Motor neuron (in vitro differentiated cells): ENCODE measurements around the gene KIAA1958. TPM values are rescaled to one million over a fixed set of nuclear protein-coding genes. Genes with fewer than 3 reads are reported as not detected.

ENCODE experiments used
- ATAC-seq, 8 experiments: fragments of 200-7000 bp; cut with Tn5 transposase; replicated peaks in 6 of 8; 2 replicates each; pipeline ENCODE4 v1.8.0; 2021; ENCODE audit warnings: mild to moderate bottlenecking in 8 of 8, moderate library complexity in 8 of 8
- H3K27ac ChIP-seq, 2 donors: fragments of 250-450 bp; sonication (Bioruptor Pico); 2 replicates each; pipeline ENCODE4 v1.9.0; 2021; ENCODE audit warnings: antibody characterized with exemption in 2 of 2, mild to moderate bottlenecking in 2 of 2, moderate library complexity in 1 of 2
- H3K4me1 ChIP-seq, 2 donors: fragments of 250-450 bp; sonication (Bioruptor Pico); replicated peaks in 1 of 2; 2 replicates each; pipeline ENCODE4 v1.6.1; 2021; ENCODE audit warnings: antibody characterized with exemption in 2 of 2, mild to moderate bottlenecking in 2 of 2, moderate library complexity in 1 of 2
- H3K4me3 ChIP-seq, 5 donors: fragments of 250-450 bp; sonication (Bioruptor Pico); 2 replicates each; pipeline ENCODE4 v1.9.0; 2021; ENCODE audit warnings: antibody characterized with exemption in 5 of 5, mild to moderate bottlenecking in 5 of 5, moderate library complexity in 4 of 5
- WGBS, 10 experiments: fragments of 450-650 bp; shearing (Covaris generic); methylation state at CpG; one replicate each; pipeline ENCODE4 v1.0.0; 2022; 5-methylcytosine and 5-hydroxymethylcytosine counted together
- in situ Hi-C, 9 experiments: fragments of 400-800 bp; cut with MboI; loops; one replicate each; pipeline ENCODE4 v1.15.0; 2021; ENCODE audit warnings: low sequenced_read_pairs in 9 of 9, low pct_unique_long_range_greater_than_20kb in 2 of 9; ENCODE audit not compliant: unreplicated experiment in 9 of 9
- total RNA-seq, 8 experiments: library from RNA; unstranded; fragments of 300-600 nt; gene quantifications; 2 replicates each; pipeline versions ENCODE4 v1.2.3 to v1.2.4, GENCODE V29; 2022

The KIAA1958 gene
- total RNA-seq, 8 experiments from 2014 or later: 14.5 to 231 (median 29.0) TPM

DNA sequence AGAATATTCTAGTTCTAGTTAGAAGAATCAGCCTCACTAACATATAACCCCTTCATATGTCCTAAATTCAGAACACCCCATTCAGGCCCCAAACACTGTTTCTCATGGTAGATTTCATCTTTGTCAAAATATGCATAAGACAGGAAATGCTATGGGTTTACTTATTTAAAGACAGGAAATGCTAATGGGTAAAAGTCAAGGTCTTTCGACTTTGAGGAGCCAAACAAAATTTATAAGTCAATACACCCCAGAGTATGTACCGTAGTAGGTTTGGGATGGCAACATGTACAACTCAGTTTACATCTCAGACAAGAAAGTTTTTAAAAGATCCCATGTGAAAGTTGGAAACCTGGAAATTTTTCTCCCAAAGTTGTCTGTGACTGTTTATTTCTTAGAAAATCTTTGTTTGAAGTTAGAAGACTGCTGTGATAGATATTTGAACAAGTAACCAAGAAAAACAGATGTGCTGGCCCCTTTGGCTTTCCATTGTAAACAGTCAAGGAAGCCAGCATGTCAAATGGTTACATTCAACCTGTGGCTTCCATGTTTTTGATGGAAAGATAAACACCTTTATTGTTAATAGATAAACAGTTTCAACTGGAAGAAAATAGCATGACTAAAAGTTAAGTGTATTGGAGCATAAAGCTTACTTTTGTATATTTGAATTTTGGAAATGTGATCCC is 129.1 kb downstream of the KIAA1958 start:
- H3K27ac ChIP-seq: no peak overlapping the region
- ATAC-seq: no peak
- 75 to 100% (median 96%) methylated on average over 1 to 2 of the region's 2 CpGs for WGBS, 10 experiments
- in situ Hi-C loops: loop anchor here in 1 of 9 experiments (25.0 kb wide), 1 partner anchor 97 kb away; the partner anchor contains the start of gene INIP
- peaks cover 0 to 2% of the 10 kb centered on the region in 2 donors for H3K4me1 ChIP-seq
- H3K4me3 ChIP-seq: no peak overlapping the region

- peak in 1 of 8 experiments; percentile 23 for ATAC-seq
- no peak overlapping the region for H3K27ac ChIP-seq
- in situ Hi-C loops: loop anchor here in 1 of 9 experiments (25.0 kb wide), 1 partner anchor 95 kb away; the partner anchor contains the start of gene INIP
- H3K4me3 ChIP-seq: no peak overlapping the region
- WGBS, 10 experiments: 52 to 94% (median 81%) methylated on average over 4 to 8 of the region's 8 CpGs; no CpG with 5 or more reads in 1 of the 10 experiments
- H3K4me1 ChIP-seq: peaks cover 0 to 2% of the 10 kb centered on the region in 2 donors
Observed at GRCh38 chr9:112617371-112617770, 130.7 kb downstream of the KIAA1958 start.

DNA sequence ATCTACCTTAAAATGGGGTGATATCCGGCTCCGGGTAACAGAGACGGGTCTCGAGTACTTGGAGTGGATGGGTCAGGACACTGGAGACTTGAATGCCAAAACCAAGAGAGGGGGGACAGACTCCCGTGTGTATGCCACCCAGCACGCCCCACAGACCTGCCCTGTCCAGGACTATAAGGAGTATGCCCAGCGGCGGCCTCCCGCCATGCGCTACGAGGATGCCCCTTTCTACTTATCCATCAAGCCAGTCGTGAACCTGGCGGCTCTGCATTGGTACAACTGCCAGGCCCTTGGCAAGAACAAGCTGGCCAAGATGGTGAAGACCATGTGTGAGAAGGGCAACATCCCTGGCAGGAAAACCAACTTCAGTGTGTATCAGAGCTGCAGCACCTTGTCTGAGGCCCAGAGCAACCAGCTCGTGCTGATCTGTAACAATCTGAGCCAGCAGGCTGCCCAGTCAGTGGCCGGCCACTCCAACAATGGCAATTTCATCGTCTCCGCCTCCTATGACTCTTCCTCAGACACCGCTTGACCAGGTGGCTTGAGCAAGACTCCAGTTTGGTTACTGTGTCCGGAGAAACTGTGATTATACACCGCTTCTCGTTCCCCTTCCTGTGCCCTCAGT is 131.9 kb downstream of the KIAA1958 start:
- no peak overlapping the region for H3K4me3 ChIP-seq
- in situ Hi-C loops: loop anchor here in 1 of 9 experiments (25.0 kb wide), 1 partner anchor 94 kb away; the partner anchor contains the start of gene INIP
- WGBS, 10 experiments: 80 to 100% (median 92%) methylated on average over 1 to 14 of the region's 21 CpGs; no CpG with 5 or more reads in 2 of the 10 experiments
- H3K4me1 ChIP-seq: peaks cover 0 to 2% of the 10 kb centered on the region in 2 donors
- ATAC-seq: peak in 3 of 8 experiments; percentile 29 to 64 (median 38)
- H3K27ac ChIP-seq: no peak overlapping the region

GRCh38 chr9:112620388-112620787 is 133.8 kb downstream of the KIAA1958 start:
- H3K4me1 ChIP-seq: peaks cover 0 to 2% of the 10 kb centered on the region in 2 donors
- WGBS, 10 experiments: 67 to 100% (median 100%) methylated on average over 1 to 2 of the region's 2 CpGs; no CpG with 5 or more reads in 1 of the 10 experiments
- in situ Hi-C loops: loop anchor here in 1 of 9 experiments (25.0 kb wide), 1 partner anchor 92 kb away; the partner anchor contains the start of gene INIP
- H3K27ac ChIP-seq: no peak overlapping the region
- no peak for ATAC-seq
- no peak overlapping the region for H3K4me3 ChIP-seq

GRCh38 chr9:112621018-112621655 is 134.5 kb downstream of the KIAA1958 start:
- no peak for ATAC-seq
- Histone ChIP-seq H3K27ac (no peak overlapping the region), H3K4me3 (no peak overlapping the region), H3K4me1 (peaks cover 0 to 2% of the 10 kb centered on the region in 2 donors)
- 50 to 93% (median 67%) methylated on average over 2 to 3 of the region's 3 CpGs; no CpG with 5 or more reads in 1 of the 10 experiments for WGBS, 10 experiments
- in situ Hi-C loops: loop anchor here in 1 of 9 experiments (25.0 kb wide), 1 partner anchor 91 kb away; the partner anchor contains the start of gene INIP

- no peak overlapping the region for H3K4me3 ChIP-seq
- in situ Hi-C loops: loop anchor here in 1 of 9 experiments (25.0 kb wide), 1 partner anchor 89 kb away; the partner anchor contains the start of gene INIP
- no peak overlapping the region for H3K27ac ChIP-seq
- peaks cover 0 to 2% of the 10 kb centered on the region in 2 donors for H3K4me1 ChIP-seq
- no peak for ATAC-seq
- WGBS, 10 experiments: 40 to 100% (median 94%) methylated on average over 1 to 2 of the region's 2 CpGs; no CpG with 5 or more reads in 3 of the 10 experiments
Observed at GRCh38 chr9:112623198-112623597, 136.6 kb downstream of the KIAA1958 start.

GRCh38 chr9:112624711-112625707 is 138.4 kb downstream of the KIAA1958 start:
- in situ Hi-C loops: loop anchor here in 1 of 9 experiments (25.0 kb wide), 1 partner anchor 87 kb away; the partner anchor contains the start of gene INIP
- no peak for ATAC-seq
- H3K4me3 ChIP-seq: no peak overlapping the region
- 69 to 100% (median 90%) methylated on average over 2 to 7 of the region's 7 CpGs; no CpG with 5 or more reads in 1 of the 10 experiments for WGBS, 10 experiments
- H3K27ac ChIP-seq: no peak overlapping the region
- H3K4me1 ChIP-seq: no peaks in the 10 kb centered on the region

GRCh38 chr9:112629671-112630485 is 143.3 kb downstream of the KIAA1958 start:
- in situ Hi-C loops: no loop called here
- H3K27ac ChIP-seq: no peak overlapping the region
- no peaks in the 10 kb centered on the region for H3K4me1 ChIP-seq
- no peak overlapping the region for H3K4me3 ChIP-seq
- 50 to 94% (median 84%) methylated on average over 2 to 6 of the region's 6 CpGs; no CpG with 5 or more reads in 1 of the 10 experiments for WGBS, 10 experiments
- peak in 5 of 8 experiments; percentile 42 to 81 (median 73) for ATAC-seq

DNA sequence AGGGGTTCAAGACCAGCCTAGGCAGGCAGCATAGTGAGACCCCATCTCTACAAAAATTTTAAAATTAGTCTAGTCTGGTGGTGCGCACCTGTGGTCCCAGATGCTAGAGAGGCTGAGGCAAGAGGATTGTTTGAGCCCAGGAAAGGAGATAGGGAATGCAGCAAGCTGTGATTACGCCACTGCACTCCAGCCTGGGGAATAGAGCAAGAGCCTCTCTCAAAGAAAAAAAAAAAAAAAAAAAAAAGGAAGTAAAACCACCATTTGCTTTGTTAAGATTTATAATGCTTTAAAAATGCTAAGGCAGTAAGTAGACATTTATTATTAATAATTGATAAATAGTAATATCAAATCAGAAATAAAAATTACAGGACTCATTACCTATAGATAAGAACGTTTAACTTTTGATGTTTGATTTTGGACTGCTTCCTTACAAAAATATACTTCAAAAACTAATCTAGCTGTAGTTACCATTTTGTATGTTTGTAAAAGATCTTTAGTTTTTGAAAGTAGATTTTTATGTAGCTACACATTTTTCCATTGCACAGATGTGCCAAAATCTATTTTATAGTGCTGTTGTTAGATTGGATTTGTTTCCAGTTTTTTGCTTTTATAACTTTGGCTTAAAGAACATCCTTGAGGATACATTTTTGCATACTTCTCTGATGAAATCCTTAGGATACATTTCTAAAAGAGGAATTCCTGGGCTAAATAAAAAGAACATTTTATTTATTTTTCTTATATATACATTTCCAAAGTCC is 144.9 kb downstream of the KIAA1958 start:
- WGBS, 10 experiments: 59 to 100% (median 90%) methylated on average over 1 to 3 of the region's 3 CpGs; no CpG with 5 or more reads in 1 of the 10 experiments
- Histone ChIP-seq H3K4me1 (no peaks in the 10 kb centered on the region), H3K4me3 (no peak overlapping the region), H3K27ac (no peak overlapping the region)
- ATAC-seq: no peak
- in situ Hi-C loops: no loop called here

DNA sequence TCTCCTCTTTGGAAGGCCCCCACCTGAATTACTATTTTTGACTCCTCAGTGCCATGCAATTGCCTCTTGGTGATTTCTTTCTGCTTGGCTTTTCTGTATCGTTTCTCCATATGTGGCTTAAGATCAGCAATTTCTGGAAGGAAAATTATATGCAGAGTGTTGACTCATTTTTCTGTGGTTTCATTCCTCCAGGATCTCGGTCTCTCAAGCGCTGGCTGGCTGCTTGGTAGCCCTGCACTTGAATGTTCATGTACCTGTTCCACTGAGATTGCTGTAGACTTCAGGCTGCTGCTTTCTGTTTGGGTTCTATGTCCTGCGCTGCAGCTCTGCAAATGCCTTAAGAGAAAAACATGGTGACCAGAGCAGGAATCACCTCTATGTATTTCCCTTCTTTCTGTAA is 153.7 kb downstream of the KIAA1958 start:
- no peak for ATAC-seq
- in situ Hi-C loops: no loop called here

DNA sequence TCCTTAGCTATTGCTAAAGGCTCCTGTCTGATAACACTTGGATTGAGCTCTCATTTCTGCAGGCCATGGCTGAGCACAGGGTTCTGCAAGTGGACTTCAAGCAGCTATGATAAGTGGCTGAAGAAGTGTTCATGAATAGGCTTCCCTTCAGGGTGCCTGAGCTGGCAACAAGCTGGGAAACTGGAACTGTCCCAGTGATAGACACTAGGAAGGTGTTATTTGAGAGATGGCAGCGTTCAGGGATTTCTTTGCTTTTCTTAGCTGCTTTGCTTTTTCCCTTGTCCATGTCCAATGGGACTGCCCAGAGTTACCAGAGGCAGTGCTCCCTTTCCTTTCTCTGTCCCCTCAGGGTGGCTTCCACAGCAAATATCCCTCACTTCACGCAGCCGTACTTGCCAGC is 155.5 kb downstream of the KIAA1958 start:
- no peak overlapping the region for H3K4me3 ChIP-seq
- 83 to 100% (median 96%) methylated on average over 1 to 3 of the region's 3 CpGs; no CpG with 5 or more reads in 5 of the 10 experiments for WGBS, 10 experiments
- ATAC-seq: no peak
- H3K4me1 ChIP-seq: no peaks in the 10 kb centered on the region
- no peak overlapping the region for H3K27ac ChIP-seq
- in situ Hi-C loops: no loop called here

More for the DNA sequence above, 153.7 kb downstream of the KIAA1958 start:
- Histone ChIP-seq H3K27ac (no peak overlapping the region), H3K4me3 (no peak overlapping the region), H3K4me1 (no peaks in the 10 kb centered on the region)
- 79 to 100% (median 93%) methylated on average over 2 to 4 of the region's 4 CpGs; no CpG with 5 or more reads in 1 of the 10 experiments for WGBS, 10 experiments
